GM20000 (cell line): ENCODE data around the gene MEF2A.
A peak's percentile ranks its signal among the peaks of the same experiment; 100 is the strongest.

ENCODE experiments used
- DNase-seq: peaks from one replicate; pipeline ENCODE4 v3.0.0; 2012; ENCODE audit warnings: low spot score
- TF ChIP-seq, protein P1 (sequence below): IDR thresholded peaks from 2 replicates; pipeline ENCODE4 v1.5.1; 2012; ENCODE audit warnings: mild to moderate bottlenecking, control low read depth; ENCODE audit errors: extremely low read depth, missing control alignments

Gene MEF2A

DNA sequence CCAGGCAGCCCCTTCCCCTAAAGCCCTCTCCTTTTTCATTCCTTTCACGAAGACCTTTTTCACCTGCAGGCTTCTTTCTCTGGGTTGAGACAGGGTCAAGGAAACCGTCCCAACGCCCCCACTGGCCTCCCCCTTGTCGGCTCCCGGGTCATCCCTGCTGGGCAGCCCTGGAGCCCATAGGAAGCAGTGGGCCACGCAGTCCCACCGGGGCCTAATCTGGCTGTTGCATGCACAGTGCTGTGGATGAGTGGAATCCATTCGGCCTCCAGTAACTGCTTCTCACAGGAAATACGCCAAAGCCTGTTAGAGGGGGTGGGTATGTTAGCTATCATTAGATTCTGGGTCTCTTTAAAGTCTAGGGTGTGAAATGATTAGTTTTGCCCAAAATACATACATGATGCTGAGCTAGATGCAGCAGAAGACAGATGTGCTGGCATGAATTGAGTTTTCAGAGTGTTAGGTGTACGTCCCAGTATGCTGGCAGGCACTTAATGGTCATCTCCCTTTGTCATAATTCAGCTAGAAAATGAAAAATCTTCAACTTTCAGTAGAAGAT lies 150.8 kb downstream of the MEF2A start:
- no peak for DNase-seq
- TF ChIP-seq, protein P1, sequence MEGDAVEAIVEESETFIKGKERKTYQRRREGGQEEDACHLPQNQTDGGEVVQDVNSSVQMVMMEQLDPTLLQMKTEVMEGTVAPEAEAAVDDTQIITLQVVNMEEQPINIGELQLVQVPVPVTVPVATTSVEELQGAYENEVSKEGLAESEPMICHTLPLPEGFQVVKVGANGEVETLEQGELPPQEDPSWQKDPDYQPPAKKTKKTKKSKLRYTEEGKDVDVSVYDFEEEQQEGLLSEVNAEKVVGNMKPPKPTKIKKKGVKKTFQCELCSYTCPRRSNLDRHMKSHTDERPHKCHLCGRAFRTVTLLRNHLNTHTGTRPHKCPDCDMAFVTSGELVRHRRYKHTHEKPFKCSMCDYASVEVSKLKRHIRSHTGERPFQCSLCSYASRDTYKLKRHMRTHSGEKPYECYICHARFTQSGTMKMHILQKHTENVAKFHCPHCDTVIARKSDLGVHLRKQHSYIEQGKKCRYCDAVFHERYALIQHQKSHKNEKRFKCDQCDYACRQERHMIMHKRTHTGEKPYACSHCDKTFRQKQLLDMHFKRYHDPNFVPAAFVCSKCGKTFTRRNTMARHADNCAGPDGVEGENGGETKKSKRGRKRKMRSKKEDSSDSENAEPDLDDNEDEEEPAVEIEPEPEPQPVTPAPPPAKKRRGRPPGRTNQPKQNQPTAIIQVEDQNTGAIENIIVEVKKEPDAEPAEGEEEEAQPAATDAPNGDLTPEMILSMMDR, result no peak

DNA sequence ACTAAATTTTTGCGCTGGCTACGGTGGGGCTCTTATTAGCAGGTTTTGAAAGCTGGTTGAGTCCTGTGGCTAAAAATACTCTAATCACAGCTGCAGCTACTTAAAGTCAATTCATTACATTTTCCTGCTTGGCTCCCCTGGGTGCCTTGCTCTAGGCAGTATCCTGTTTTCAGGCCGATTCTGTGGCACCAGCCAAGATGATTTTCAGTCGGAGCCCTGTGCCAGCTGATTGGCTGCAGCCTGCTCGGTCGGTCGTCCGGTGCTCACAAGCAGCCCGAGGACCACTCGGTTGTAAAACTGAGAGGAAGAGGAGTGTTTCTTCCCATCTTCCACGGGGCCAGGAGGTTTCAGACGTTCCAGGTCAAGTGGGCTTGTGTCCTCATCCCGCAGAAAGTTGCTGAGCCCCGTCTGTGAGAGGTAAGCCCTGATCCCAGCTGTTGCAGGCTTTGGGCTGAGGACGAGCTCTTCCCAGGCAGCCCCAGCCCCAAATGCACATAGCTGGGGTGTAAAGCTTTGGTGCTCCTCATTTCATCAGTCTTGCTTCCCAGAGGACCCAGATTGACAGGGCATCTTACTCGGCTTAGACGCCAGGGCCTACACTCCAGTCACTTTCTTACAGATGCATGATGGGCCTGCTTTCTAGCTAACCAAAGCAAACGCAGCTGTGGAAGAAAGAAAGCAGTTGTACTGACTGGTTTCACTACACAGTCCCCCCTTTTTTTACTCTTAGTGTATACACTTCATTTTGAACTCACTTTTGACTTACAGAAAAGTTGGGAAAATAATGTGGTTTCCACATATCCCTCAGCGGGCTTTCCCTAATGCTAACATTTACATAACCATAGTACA lies 151.6 kb downstream of the MEF2A start:
- peak; percentile 71 for DNase-seq
- TF ChIP-seq, protein P1, result no peak

DNA sequence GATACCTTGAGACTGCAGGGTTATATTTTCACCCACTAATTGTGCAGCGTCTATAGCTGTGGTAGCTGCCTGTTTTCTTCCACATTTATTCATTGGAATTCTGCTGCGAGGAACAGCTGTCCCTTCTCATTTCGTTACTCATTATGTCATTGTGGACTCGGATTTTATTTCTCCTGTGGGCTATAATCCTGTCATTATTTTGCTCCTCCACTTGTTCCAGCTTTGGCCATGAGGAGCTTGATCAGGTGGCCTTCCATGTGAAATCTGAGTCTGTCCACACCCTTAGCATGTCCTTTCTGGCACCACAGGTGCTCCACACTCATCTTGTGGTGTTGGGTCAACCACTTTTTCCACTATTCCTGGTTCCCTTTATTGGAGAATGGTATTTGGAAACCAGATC lies 152.6 kb downstream of the MEF2A start:
- DNase-seq, result no peak
- TF ChIP-seq, protein P1, result no peak

GRCh38 chr15:99719096-99719541 lies 153.3 kb downstream of the MEF2A start:
- DNase-seq, result peak; percentile 74
- TF ChIP-seq, protein P1, result no peak

DNA sequence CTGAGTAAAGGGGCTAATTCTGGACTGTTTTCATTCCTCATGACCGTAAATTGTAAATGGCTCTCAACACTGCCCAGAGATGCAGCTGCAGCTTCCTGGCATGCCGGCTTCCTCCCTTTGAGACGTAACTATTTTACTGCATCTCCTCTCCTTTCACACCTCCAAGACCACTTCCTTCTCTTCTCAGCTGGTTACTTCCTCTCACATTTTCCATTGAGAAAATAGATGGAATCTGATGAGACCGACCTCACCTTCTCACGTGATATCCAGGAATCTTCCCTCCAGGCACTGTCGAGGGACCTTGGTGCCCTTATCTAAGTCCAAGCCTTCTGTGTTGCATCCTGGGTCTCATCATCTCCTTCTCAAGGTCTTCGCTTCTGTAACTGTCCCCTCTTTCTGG lies 154.7 kb downstream of the MEF2A start:
- DNase-seq, result no peak
- TF ChIP-seq, protein P1, result no peak

- DNase-seq, result no peak
- TF ChIP-seq, protein P1, result no peak
Observed at GRCh38 chr15:99721104-99721778, 155.5 kb downstream of the MEF2A start.

GRCh38 chr15:99721896-99722295 lies 156.1 kb downstream of the MEF2A start:
- TF ChIP-seq, protein P1, result no peak
- DNase-seq, result no peak
